K562 (cell line): ENCODE measurements around the gene ELP5. TPM values are rescaled to one million over a fixed set of nuclear protein-coding genes. Genes with fewer than 3 reads are reported as not detected.

Experiments
- ATAC-seq: fragments of 200-7000 bp; cut with Tn5 transposase; 3 replicates; pipeline ENCODE4 v1.9.1; 2020; ENCODE audit warnings: moderate library complexity
- BruUV-seq: library from RNA; stranded (reverse); fragments of 400-500 nt; replicated peaks from 2 replicates; lab custom pipeline; 2021; lab: Mats Ljungman, UMichigan
- CTCF ChIA-PET: fragments of 300-600 bp; formaldehyde crosslinking; extraction: SDS; loops from one replicate; lab custom pipeline; 2021; ENCODE audit warnings: low intra/inter-chr PET ratio; lab: Yijun Ruan, JAX
- POLR2A ChIA-PET: fragments of 300-600, 350-650 bp; sonication (Branson Sonifier 250); formaldehyde crosslinking; extraction: SDS; loops from one replicate; lab custom pipeline; 2021; ENCODE audit warnings: antibody characterized with exemption, inconsistent platforms; lab: Yijun Ruan, JAX
- DNase-seq, 4 experiments: peaks; one replicate each; pipeline versions ENCODE4 v3.0.0 to v3.0.0-alpha.2; 2011 to 2018; ENCODE audit warnings: low spot score in 3 of 4, mixed read lengths in 3 of 4; ENCODE audit errors: extremely low read depth in 1 of 4
- FAIRE-seq: peaks from 2 replicates; lab custom pipeline; 2011; peaks lifted over from hg19 to GRCh38; lab: Jason Lieb, UNC
- H2AFZ ChIP-seq: 2 replicates; pipeline ENCODE4 v1.6.0; 2011; ENCODE audit warnings: low read depth, low read length, control low read depth, inconsistent platforms
- H3K27ac ChIP-seq: fragments of 200-600 bp; 3 replicates; pipeline ENCODE4 v1.8.0; 2011; ENCODE audit warnings: low read depth, mild to moderate bottlenecking, control low read depth, inconsistent platforms, low read length, moderate library complexity, mixed read lengths; ENCODE audit errors: extremely low read depth
- H3K27me3 ChIP-seq, 2 experiments: fragments of 300-600 bp in 1 of 2; 2 replicates in 1 of 2; 3 replicates in 1 of 2; pipeline versions ENCODE4 v1.6.0 to v1.8.0; 2011; ENCODE audit warnings: inconsistent platforms in 2 of 2, low read length in 2 of 2, mild to moderate bottlenecking in 1 of 2, mixed read lengths in 1 of 2, moderate library complexity in 1 of 2; ENCODE audit not compliant: control insufficient read depth in 2 of 2, insufficient read depth in 2 of 2
- H3K36me3 ChIP-seq: fragments of 300-600 bp; 3 replicates; pipeline ENCODE4 v1.8.0; 2011; ENCODE audit warnings: mild to moderate bottlenecking, low read length, inconsistent platforms; ENCODE audit not compliant: control insufficient read depth, insufficient read depth
- H3K4me1 ChIP-seq, 2 experiments: fragments of 200-600 bp in 1 of 2; replicated peaks in 1 of 2; 2 replicates in 1 of 2; 3 replicates in 1 of 2; pipeline versions ENCODE4 v1.5.1 to v1.8.0; 2011; ENCODE audit warnings: inconsistent platforms in 2 of 2, low read length in 2 of 2, mild to moderate bottlenecking in 1 of 2, mixed read lengths in 1 of 2, moderate library complexity in 1 of 2; ENCODE audit not compliant: control insufficient read depth in 2 of 2, insufficient read depth in 2 of 2
- H3K4me2 ChIP-seq: 2 replicates; pipeline ENCODE4 v1.6.1; 2011; ENCODE audit warnings: low read length, control low read depth, inconsistent platforms, mixed read lengths; ENCODE audit not compliant: insufficient read depth
- H3K4me3 ChIP-seq: fragments of 200-600 bp; sonication (generic), shearing (Covaris generic); 2 replicates; pipeline ENCODE4 v1.5.1; 2016; ENCODE audit warnings: control low read depth, inconsistent platforms
- H3K79me2 ChIP-seq: fragments of 200-600 bp; 3 replicates; pipeline ENCODE4 v1.8.0; 2011; ENCODE audit warnings: low read length, inconsistent platforms; ENCODE audit not compliant: control insufficient read depth, insufficient read depth
- H3K9ac ChIP-seq, 2 experiments: 2 replicates each; pipeline versions ENCODE4 v1.6.0 to v1.6.1; 2011; ENCODE audit warnings: low read depth in 2 of 2, low read length in 2 of 2, control low read depth in 1 of 2, inconsistent platforms in 1 of 2, mild to moderate bottlenecking in 1 of 2, mixed read lengths in 1 of 2; ENCODE audit not compliant: insufficient read depth in 1 of 2
- H3K9me1 ChIP-seq: one replicate; pipeline ENCODE4 v1.6.0; 2011; ENCODE audit warnings: inconsistent platforms, mild to moderate bottlenecking, low read length, moderate library complexity; ENCODE audit not compliant: control insufficient read depth, insufficient read depth
- H3K9me3 ChIP-seq: replicated peaks from 2 replicates; pipeline ENCODE4 v1.5.1; 2011; ENCODE audit warnings: low read depth, low read length, inconsistent platforms; ENCODE audit not compliant: control insufficient read depth, insufficient read depth
- H4K20me1 ChIP-seq: replicated peaks from 2 replicates; pipeline ENCODE4 v1.6.1; 2011; ENCODE audit warnings: low read length, inconsistent platforms, mixed read lengths; ENCODE audit not compliant: control insufficient read depth, insufficient read depth
- HSF4 ChIP-seq: fragments of 250-450 bp; sonication (Bioruptor Pico); IDR thresholded peaks from 2 replicates; pipeline ENCODE4 v2.1.2; 2022; ENCODE audit warnings: mild to moderate bottlenecking, moderate library complexity, borderline replicate concordance
- JUN ChIP-seq, 2 experiments: sonication (generic) in 1 of 2; formaldehyde crosslinking in 1 of 2; IDR thresholded peaks; 2 replicates each; pipeline versions ENCODE4 v1.6.1 to v1.8.0; 2012 to 2022; ENCODE audit warnings: borderline replicate concordance in 2 of 2, mild to moderate bottlenecking in 2 of 2, improper control_type of control experiment in 1 of 2, low read depth in 1 of 2, low read length in 1 of 2, missing genetic modification reagents in 1 of 2
- POLR2G ChIP-seq: fragments of 200-400 bp; formaldehyde crosslinking; IDR thresholded peaks from 2 replicates; pipeline ENCODE4 v1.6.1; 2017; ENCODE audit warnings: low read depth, mild to moderate bottlenecking, antibody characterized with exemption, low read length, moderate library complexity
- RBFOX2 ChIP-seq: fragments of 200-400 bp; formaldehyde crosslinking; IDR thresholded peaks from 2 replicates; pipeline ENCODE4 v1.6.1; 2017; ENCODE audit warnings: low read depth, mild to moderate bottlenecking, low read length, moderate library complexity
- WGBS: fragments of 100-300 bp; shearing (Covaris generic); methylation state at CpG from one replicate; pipeline ENCODE4 v1.1.6; 2016; ENCODE audit warnings: low coverage, mixed read lengths; ENCODE audit not compliant: insufficient coverage; ENCODE audit errors: missing lambda C conversion rate; 5-methylcytosine and 5-hydroxymethylcytosine counted together
- in situ Hi-C: fragments of 300-500 bp; cut with MboI; formaldehyde crosslinking; loops from 4 replicates; pipeline ENCODE4 v1.15.0; 2018; ENCODE audit warnings: inconsistent platforms, mixed read lengths
- intact Hi-C: fragments of 100-400 bp; cut with micrococcal nuclease; formaldehyde crosslinking; loops from 2 replicates; pipeline ENCODE4 v1.14.2; 2022
- polyA plus RNA-seq, 8 experiments: library from polyadenylated mRNA; depleted of rRNA in 4 of 8; stranded (reverse) in 5 of 8; unstranded in 3 of 8; fragments of >200 nt; fragmentation: Nextera tagmentation in 2 of 8; fragmentation: Illumina TruSeq in 1 of 8; extraction: Ambion mirVana in 2 of 8; extraction: Trizol in 1 of 8; gene quantifications; 2 replicates each; pipeline versions ENCODE4 v1.2.1 to v1.2.3, GENCODE V29; 2011 to 2014; ENCODE audit warnings: inconsistent platforms in 1 of 8, missing spikeins in 1 of 8
- total RNA-seq, 7 experiments: library from RNA; depleted of rRNA in 6 of 7; stranded (reverse); fragments of >200 nt in 6 of 7; fragmentation: Illumina TruSeq in 2 of 7; extraction: Trizol in 2 of 7; gene quantifications; 2 replicates each; pipeline versions ENCODE4 v1.2.1 to v1.2.3, GENCODE V29; 2011 to 2021; ENCODE audit warnings: low replicate concordance in 1 of 7

Gene ELP5
- total and polyA plus RNA-seq, 9 of the 15 experiments (the other 6 are each of a cell fraction or from before 2014, with no cell fraction given) = 25.7 to 77.9 (median 52.9) TPM

GRCh38 chr17:7225711-7226331 lies 26.2 kb upstream of the ELP5 start:
- DNase-seq = no peak
- no TSS peak for BruUV-seq
- Histone ChIP-seq H3K36me3 (peaks cover 99% of the 10 kb centered on the region; the same call in 2 of the 3 replicates), H3K79me2 (peaks cover 14% of the 10 kb centered on the region), H2AFZ (no peak overlapping the region), H3K9me3 (no peaks in the 10 kb centered on the region), H3K4me2 (no peak overlapping the region), H4K20me1 (peaks cover 4% of the 10 kb centered on the region), H3K27me3 (no peaks in the 10 kb centered on the region), H3K4me1 (peaks cover 6 to 37% of the 10 kb centered on the region in 2 experiments; a peak in 4 of 5 replicates), H3K4me3 (no peak overlapping the region), H3K9me1 (peaks cover 3% of the 10 kb centered on the region), H3K27ac (no peak overlapping the region), H3K9ac (no peak overlapping the region)
- intact Hi-C loops (no loop called here), in situ Hi-C loops (no loop called here)
- CTCF ChIA-PET = no interaction called here
- no peak for FAIRE-seq
- ATAC-seq = no peak
- peak; percentile 55 for TF ChIP-seq RBFOX2
- peak; percentile 58 for TF ChIP-seq POLR2G
- no peak for TF ChIP-seq HSF4 (CRISPR knock-in tag)
- TF ChIP-seq JUN (IDR thresholded peaks at IDR 0.05; ENCODE audit: borderline replicate concordance, low read depth, low read length) = no peak
- TF ChIP-seq JUN (CRISPR knock-in tag; IDR thresholded peaks at IDR 0.05; ENCODE audit: borderline replicate concordance) = no peak
- 87% methylated on average over 7 of the region's 21 CpGs for WGBS
- POLR2A ChIA-PET = interaction anchor here (0.8 to 7.7 kb wide), 2 partner anchors 9 to 39 kb away, joined by 3 to 73 read pairs; partner anchors contain the start of gene DVL2
